Measurements from ENCODE around the gene LRRC8D. TPM values are rescaled to one million over a fixed set of nuclear protein-coding genes. Genes with fewer than 3 reads are reported as not detected.

The LRRC8D gene
- polyA plus RNA-seq, 3 donors = 28.0 to 43.8 (median 42.9) TPM

GRCh38 chr1:89808441-89809117, 12.3 kb upstream of the LRRC8D start:
- Histone ChIP-seq H3K36me3 (replicated peaks in 1 of 2; ENCODE audit: control insufficient read depth in 1 of 2, insufficient read depth in 2 of 2, low read length in 2 of 2) (no peaks in the 10 kb centered on the region), H3K4me3 (replicated peaks in 1 of 3; ENCODE audit: low read depth in 2 of 3, low read length in 3 of 3) (no peak overlapping the region), H4K20me1 (ENCODE audit: insufficient read depth, low read length) (no peaks in the 10 kb centered on the region), H3K27ac (ENCODE audit: low read depth in 1 of 2, low read length in 2 of 2) (no peak overlapping the region), H3K4me1 (ENCODE audit: control insufficient read depth in 1 of 2, insufficient read depth in 2 of 2, low read length in 2 of 2) (peaks cover 51 to 62% of the 10 kb centered on the region in 2 donors), H3K4me2 (replicated peaks; ENCODE audit: extremely low read depth, low read length, poor library complexity, severe bottlenecking) (no peak overlapping the region), H3K9me3 (replicated peaks in 1 of 2; ENCODE audit: control insufficient read depth in 1 of 2, insufficient read depth in 1 of 2, low read length in 2 of 2) (no peaks in the 10 kb centered on the region), H3K9ac (ENCODE audit: insufficient read depth, low read length, poor library complexity, severe bottlenecking) (no peak overlapping the region), H2AFZ (ENCODE audit: insufficient read depth, low read depth, low read length, poor library complexity, severe bottlenecking) (no peak overlapping the region), H3K27me3 (ENCODE audit: control insufficient read depth in 2 of 2, insufficient read depth in 2 of 2, low read length in 2 of 2) (no peaks in the 10 kb centered on the region), H3K79me2 (ENCODE audit: insufficient read depth, low read length) (no peaks in the 10 kb centered on the region)
- peaks cover 0 to 2% (median 0%) of the 10 kb centered on the region in 7 donors for H3K9me3 Mint-ChIP-seq
- no peak for DNase-seq
- no peak overlapping the region for H3K27ac Mint-ChIP-seq
- H3K27me3 Mint-ChIP-seq (ENCODE audit: low read depth in 3 of 3) = no peaks in the 10 kb centered on the region
- 100% methylated on average over 4 of the region's 5 CpGs for WGBS (ENCODE audit: insufficient coverage)
- peaks cover 56% of the 10 kb centered on the region for H3K4me1 Mint-ChIP-seq
- TF ChIP-seq CTCF (IDR thresholded peaks at IDR 0.05) = no peak
- H3K4me3 Mint-ChIP-seq = no peak overlapping the region
- H3K36me3 Mint-ChIP-seq = no peaks in the 10 kb centered on the region
- intact Hi-C loops (cut with micrococcal nuclease) = loop anchor here in 1 of 2 donors (10.0 kb wide), 1 partner anchor 46 kb away; no protein-coding TSS in a partner anchor

GRCh38 chr1:89809556-89809955, 11.3 kb upstream of the LRRC8D start:
- no peak for TF ChIP-seq CTCF (IDR thresholded peaks at IDR 0.05)
- no peak overlapping the region for H3K27ac ChIP-seq (ENCODE audit: low read depth in 1 of 2, low read length in 2 of 2)
- H3K9ac ChIP-seq (ENCODE audit: insufficient read depth, low read length, poor library complexity, severe bottlenecking) = no peak overlapping the region
- no peaks in the 10 kb centered on the region for H3K27me3 ChIP-seq (ENCODE audit: control insufficient read depth in 2 of 2, insufficient read depth in 2 of 2, low read length in 2 of 2)
- H3K4me3 ChIP-seq (replicated peaks in 1 of 3; ENCODE audit: low read depth in 2 of 3, low read length in 3 of 3) = no peak overlapping the region
- peaks cover 0 to 2% (median 0%) of the 10 kb centered on the region in 7 donors for H3K9me3 Mint-ChIP-seq
- H4K20me1 ChIP-seq (ENCODE audit: insufficient read depth, low read length) = no peaks in the 10 kb centered on the region
- no peak for DNase-seq
- H3K4me1 ChIP-seq (ENCODE audit: control insufficient read depth in 1 of 2, insufficient read depth in 2 of 2, low read length in 2 of 2) = peaks cover 61 to 68% of the 10 kb centered on the region in 2 donors
- H3K27ac Mint-ChIP-seq = peak overlapping the region in 1 of 7 donors; percentile 0
- no peak overlapping the region for H2AFZ ChIP-seq (ENCODE audit: insufficient read depth, low read depth, low read length, poor library complexity, severe bottlenecking)
- H3K79me2 ChIP-seq (ENCODE audit: insufficient read depth, low read length) = no peaks in the 10 kb centered on the region
- peaks cover 65% of the 10 kb centered on the region for H3K4me1 Mint-ChIP-seq
- H3K4me3 Mint-ChIP-seq = no peak overlapping the region
- H3K27me3 Mint-ChIP-seq (ENCODE audit: low read depth in 3 of 3) = no peaks in the 10 kb centered on the region
- no peak overlapping the region for H3K4me2 ChIP-seq (replicated peaks; ENCODE audit: extremely low read depth, low read length, poor library complexity, severe bottlenecking)
- H3K36me3 ChIP-seq (replicated peaks in 1 of 2; ENCODE audit: control insufficient read depth in 1 of 2, insufficient read depth in 2 of 2, low read length in 2 of 2) = no peaks in the 10 kb centered on the region
- intact Hi-C loops (cut with micrococcal nuclease) = loop anchor here in 1 of 2 donors (10.0 kb wide), 1 partner anchor 45 kb away; no protein-coding TSS in a partner anchor
- no peaks in the 10 kb centered on the region for H3K36me3 Mint-ChIP-seq
- no peaks in the 10 kb centered on the region for H3K9me3 ChIP-seq (replicated peaks in 1 of 2; ENCODE audit: control insufficient read depth in 1 of 2, insufficient read depth in 1 of 2, low read length in 2 of 2)
- 0% methylated on average over 1 of the region's 3 CpGs for WGBS (ENCODE audit: insufficient coverage)
